H54 (cell line): Measurements from ENCODE around the gene HMGN4.

Experiments
- DNase-seq: peaks from one replicate; pipeline ENCODE4 v3.0.0; 2011; ENCODE audit warnings: low spot score, mixed read lengths; ENCODE audit not compliant: insufficient read length
- FAIRE-seq: peaks from 3 replicates; lab custom pipeline; 2011; peaks lifted over from hg19 to GRCh38; lab: Jason Lieb, UNC
- POLR2A ChIP-seq: IDR thresholded peaks from 2 replicates; pipeline ENCODE4 v1.6.1; 2011; ENCODE audit warnings: low read depth, mild to moderate bottlenecking, low read length

HMGN4 gene

GRCh38 chr6:26552205-26552604 is 14.0 kb downstream of the HMGN4 start:
- no peak for DNase-seq
- no peak for FAIRE-seq
- no peak for TF ChIP-seq POLR2A

GRCh38 chr6:26552640-26553188 is 14.5 kb downstream of the HMGN4 start:
- peak; percentile 11 for FAIRE-seq
- TF ChIP-seq POLR2A = no peak

GRCh38 chr6:26553264-26553634 is 15.1 kb downstream of the HMGN4 start:
- FAIRE-seq = peak; percentile 72
- TF ChIP-seq POLR2A = no peak
- DNase-seq = no peak

More at GRCh38 chr6:26552640-26553188, 14.5 kb downstream of the HMGN4 start:
- DNase-seq = no peak

- no peak for DNase-seq
- no peak for TF ChIP-seq POLR2A
- FAIRE-seq = peak; percentile 93
These were observed 15.7 kb downstream of the HMGN4 start for GRCh38 chr6:26553635-26554446.

GRCh38 chr6:26554447-26554696 is 16.2 kb downstream of the HMGN4 start:
- DNase-seq = no peak
- no peak for FAIRE-seq

GRCh38 chr6:26554697-26555504 is 16.7 kb downstream of the HMGN4 start:
- no peak for TF ChIP-seq POLR2A
- FAIRE-seq (peak; percentile 41), DNase-seq (no peak)

More at GRCh38 chr6:26554447-26554696, 16.2 kb downstream of the HMGN4 start:
- TF ChIP-seq POLR2A = no peak

- no peak for FAIRE-seq
- DNase-seq = no peak
These were observed 17.5 kb downstream of the HMGN4 start for GRCh38 chr6:26555505-26556262.

GRCh38 chr6:26556263-26557070 is 18.3 kb downstream of the HMGN4 start:
- no peak for DNase-seq
- TF ChIP-seq POLR2A = no peak
- peak; percentile 92 for FAIRE-seq

More at GRCh38 chr6:26555505-26556262, 17.5 kb downstream of the HMGN4 start:
- TF ChIP-seq POLR2A = no peak

- TF ChIP-seq POLR2A = no peak
- FAIRE-seq = no peak
These were observed 23.6 kb downstream of the HMGN4 start for GRCh38 chr6:26561533-26562466.

GRCh38 chr6:26563488-26563887 is 25.3 kb downstream of the HMGN4 start:
- TF ChIP-seq POLR2A = no peak
- DNase-seq (no peak), FAIRE-seq (no peak)

More at GRCh38 chr6:26561533-26562466, 23.6 kb downstream of the HMGN4 start:
- no peak for DNase-seq

GRCh38 chr6:26568601-26569432 is 30.7 kb downstream of the HMGN4 start:
- TF ChIP-seq POLR2A = no peak
- peak; percentile 53 for FAIRE-seq
- no peak for DNase-seq
